MM.1S (cell line): ENCODE data around the gene ZEB2.

Experiments used
- CTCF ChIP-seq: fragments of 300-600 bp; sonication (generic); IDR thresholded peaks from 2 replicates; pipeline ENCODE4 v1.5.1; 2016; ENCODE audit warnings: antibody characterized with exemption, low read length, mixed read lengths
- EZH2 ChIP-seq: fragments of 300-600 bp; sonication (generic); optimal IDR thresholded peaks from 2 replicates; pipeline ENCODE3; 2017; ENCODE audit warnings: low read depth, mild to moderate bottlenecking, antibody characterized with exemption, low read length, mixed read lengths
- EZH2phosphoT487 ChIP-seq: fragments of 300-600 bp; sonication (generic); IDR thresholded peaks from 2 replicates; pipeline ENCODE4 v1.6.1; 2018; ENCODE audit warnings: antibody characterized with exemption, low read length

GRCh38 chr2:144504218-144504641, 15.7 kb downstream of the ZEB2 start:
- TF ChIP-seq EZH2, result no peak
- no peak for TF ChIP-seq CTCF
- TF ChIP-seq EZH2phosphoT487, result no peak
